OCI-LY7 (cell line): ENCODE results near the gene IDH2.

ENCODE experiments used
- CTCF ChIP-seq: fragments of 200-600 bp; sonication (generic); conservative IDR thresholded peaks from 2 replicates; pipeline ENCODE4 v1.5.1; 2014; ENCODE audit warnings: mild to moderate bottlenecking, antibody characterized with exemption, low read length, moderate library complexity, mixed read lengths
- EZH2phosphoT487 ChIP-seq: fragments of 200-600 bp; sonication (generic); IDR thresholded peaks from 2 replicates; pipeline ENCODE4 v1.6.1; 2018; ENCODE audit warnings: low read depth, borderline replicate concordance, mild to moderate bottlenecking, mixed run types, antibody characterized with exemption, low read length, moderate library complexity, mixed read lengths

GRCh38 chr15:90149609-90150340 is 47.5 kb upstream of the IDH2 start:
- TF ChIP-seq CTCF = no peak
- TF ChIP-seq EZH2phosphoT487 = no peak
